GM12878 (cell line): ENCODE data around the gene CELF2. TPM values are rescaled to one million over a fixed set of nuclear protein-coding genes. Genes with fewer than 3 reads are reported as not detected.

ENCODE experiments used
- ATAC-seq: fragments of 200-7000 bp; cut with Tn5 transposase; 3 replicates; pipeline ENCODE4 v1.9.1; 2020; ENCODE audit warnings: mild to moderate bottlenecking, moderate library complexity
- BruUV-seq: library from RNA; stranded (reverse); fragments of 400-500 nt; replicated peaks from 2 replicates; lab custom pipeline; 2021; lab: Mats Ljungman, UMichigan
- CTCF ChIA-PET: fragments of 300-600 bp; sonication (Branson Sonifier 250); formaldehyde crosslinking; extraction: SDS; loops from one replicate; lab custom pipeline; 2021; ENCODE audit warnings: inconsistent platforms; lab: Yijun Ruan, JAX
- POLR2A ChIA-PET: fragments of 350-600 bp; formaldehyde crosslinking; extraction: SDS; loops from one replicate; lab custom pipeline; 2021; ENCODE audit warnings: inconsistent platforms; lab: Charles Lee
- RAD21 ChIA-PET: fragments of 300-600 bp; sonication (Branson Sonifier 250); formaldehyde crosslinking; loops from one replicate; lab custom pipeline; 2023; ENCODE audit warnings: antibody characterized with exemption; ENCODE audit not compliant: unreplicated experiment; lab: Charles Lee
- SMC1A ChIA-PET: fragments of 300-600 bp; sonication (Branson Sonifier 250); formaldehyde crosslinking; loops from one replicate; lab custom pipeline; 2023; ENCODE audit not compliant: unreplicated experiment, uncharacterized antibody; lab: Charles Lee
- DNase-seq: peaks from one replicate; pipeline ENCODE4 v3.0.0-alpha.2; 2011; ENCODE audit warnings: low read depth, low spot score
- FAIRE-seq: peaks from 3 replicates; lab custom pipeline; 2011; peaks lifted over from hg19 to GRCh38; lab: Jason Lieb, UNC
- H2AFZ ChIP-seq: 2 replicates; pipeline ENCODE4 v1.6.0; 2011; ENCODE audit warnings: low read depth, low read length, control low read depth; ENCODE audit not compliant: control insufficient read depth
- H3K27ac ChIP-seq: 2 replicates; pipeline ENCODE4 v1.5.1; 2011; ENCODE audit warnings: control low read depth; ENCODE audit not compliant: control insufficient read depth, insufficient read depth
- H3K27me3 ChIP-seq, 2 experiments: replicated peaks in 1 of 2; 2 replicates each; pipeline versions ENCODE4 v1.6.0 to v1.6.1; 2011; ENCODE audit warnings: low read length in 1 of 2; ENCODE audit not compliant: control insufficient read depth in 2 of 2, insufficient read depth in 2 of 2
- H3K36me3 ChIP-seq, 2 experiments: 2 replicates each; pipeline ENCODE4 v1.5.1; 2011; ENCODE audit warnings: low read length in 1 of 2; ENCODE audit not compliant: control insufficient read depth in 2 of 2, insufficient read depth in 2 of 2
- H3K4me1 ChIP-seq: 2 replicates; pipeline ENCODE4 v1.6.1; 2011; ENCODE audit warnings: mild to moderate bottlenecking, low read length, moderate library complexity, mixed read lengths; ENCODE audit not compliant: control insufficient read depth, insufficient read depth
- H3K4me2 ChIP-seq: 2 replicates; pipeline ENCODE4 v1.6.0; 2011; ENCODE audit warnings: control low read depth; ENCODE audit not compliant: control insufficient read depth, insufficient read depth
- H3K4me3 ChIP-seq: fragments of 200-600 bp; sonication (generic); 2 replicates; pipeline ENCODE4 v1.5.1; 2016
- H3K79me2 ChIP-seq: 2 replicates; pipeline ENCODE4 v1.6.0; 2011; ENCODE audit warnings: low read length; ENCODE audit not compliant: control insufficient read depth, insufficient read depth
- H3K9ac ChIP-seq: 2 replicates; pipeline ENCODE4 v1.8.0; 2011; ENCODE audit warnings: low read length, control low read depth, mixed read lengths; ENCODE audit not compliant: control insufficient read depth, insufficient read depth
- H3K9me3 ChIP-seq: replicated peaks from 3 replicates; pipeline ENCODE4 v1.5.1; 2011; ENCODE audit warnings: mild to moderate bottlenecking, low read length; ENCODE audit not compliant: control insufficient read depth, insufficient read depth
- H4K20me1 ChIP-seq: 2 replicates; pipeline ENCODE4 v1.6.0; 2011; ENCODE audit not compliant: control insufficient read depth, insufficient read depth
- CHD2 ChIP-seq: IDR thresholded peaks from 2 replicates; pipeline ENCODE4 v1.6.1; 2011; ENCODE audit warnings: low read depth, low read length, improper control_type of control experiment, borderline replicate concordance
- CREB1 ChIP-seq: IDR thresholded peaks from 2 replicates; pipeline ENCODE4 v1.6.1; 2012; ENCODE audit warnings: low read depth, mild to moderate bottlenecking, inconsistent platforms
- HDAC6 ChIP-seq: fragments of 200-600 bp; sonication (generic); IDR thresholded peaks from one replicate; pipeline ENCODE4 v1.8.0; 2017; ENCODE audit warnings: antibody characterized with exemption; ENCODE audit not compliant: unreplicated experiment
- HDGF ChIP-seq: fragments of 450-650 bp; IDR thresholded peaks from 2 replicates; pipeline ENCODE4 v1.6.1; 2016; ENCODE audit warnings: antibody characterized with exemption
- NFIC ChIP-seq: IDR thresholded peaks from 2 replicates; pipeline ENCODE4 v1.6.1; 2012; ENCODE audit warnings: low read depth, mild to moderate bottlenecking, inconsistent platforms, low read length, moderate library complexity
- NR2C1 ChIP-seq: fragments of 450-650 bp; IDR thresholded peaks from 2 replicates; pipeline ENCODE4 v1.6.1; 2017; ENCODE audit warnings: antibody characterized with exemption, mild to moderate bottlenecking, moderate library complexity
- NR2C2 ChIP-seq: IDR thresholded peaks from 2 replicates; pipeline ENCODE4 v1.6.1; 2011; ENCODE audit warnings: borderline replicate concordance, low read depth; ENCODE audit not compliant: control insufficient read depth, insufficient read length
- POLR2A ChIP-seq: IDR thresholded peaks from 2 replicates; pipeline ENCODE4 v1.6.1; 2011; ENCODE audit warnings: low read depth, mild to moderate bottlenecking, low read length
- RAD21 ChIP-seq: IDR thresholded peaks from 2 replicates; pipeline ENCODE4 v1.6.1; 2011; ENCODE audit warnings: mild to moderate bottlenecking, low read depth, low read length, moderate library complexity; ENCODE audit not compliant: insufficient read depth
- RB1 ChIP-seq: fragments of 450-650 bp; formaldehyde crosslinking; IDR thresholded peaks from 2 replicates; pipeline ENCODE4 v1.6.1; 2017; ENCODE audit warnings: mild to moderate bottlenecking, borderline replicate concordance
- RCOR1 ChIP-seq: conservative IDR thresholded peaks from 2 replicates; pipeline ENCODE4 v1.6.1; 2012; ENCODE audit warnings: low read depth, low read length, improper control_type of control experiment
- SMARCA5 ChIP-seq: fragments of 450-650 bp; IDR thresholded peaks from 2 replicates; pipeline ENCODE4 v1.6.1; 2017; ENCODE audit warnings: mild to moderate bottlenecking
- SPI1 ChIP-seq: IDR thresholded peaks from 2 replicates; pipeline ENCODE4 v1.6.1; 2011; ENCODE audit warnings: low read depth, mild to moderate bottlenecking, low read length, moderate library complexity, borderline replicate concordance; ENCODE audit not compliant: insufficient read depth
- TAF1 ChIP-seq: IDR thresholded peaks from 2 replicates; pipeline ENCODE4 v1.6.1; 2011; ENCODE audit warnings: mild to moderate bottlenecking, low read depth, low read length, borderline replicate concordance
- ZNF622 ChIP-seq: fragments of 450-650 bp; IDR thresholded peaks from 2 replicates; pipeline ENCODE4 v1.6.1; 2017; ENCODE audit warnings: mild to moderate bottlenecking, inconsistent platforms
- ZZZ3 ChIP-seq: IDR thresholded peaks from 2 replicates; pipeline ENCODE4 v1.6.1; 2011; ENCODE audit warnings: low read depth; ENCODE audit not compliant: control insufficient read depth, insufficient read length
- WGBS: methylation state at CpG from one replicate; pipeline ENCODE4 v1.1.6; 2016; ENCODE audit warnings: low lambda C conversion rate; ENCODE audit not compliant: insufficient replicate concordance, insufficient coverage; ENCODE audit errors: missing lambda C conversion rate; 5-methylcytosine and 5-hydroxymethylcytosine counted together
- in situ Hi-C: fragments of 300-500 bp; cut with MboI; formaldehyde crosslinking; loops from 9 replicates; pipeline ENCODE4 v1.14.3; 2018; ENCODE audit warnings: mixed read lengths
- intact Hi-C: fragments of 100-400 bp; cut with micrococcal nuclease; formaldehyde crosslinking; loops from one replicate; pipeline ENCODE4 v1.14.2; 2022; ENCODE audit not compliant: unreplicated experiment
- polyA plus RNA-seq, 11 experiments: library from polyadenylated mRNA; depleted of rRNA in 4 of 11; unstranded in 6 of 11; stranded (reverse) in 5 of 11; fragments of >200 nt; fragmentation: Nextera tagmentation in 4 of 11; fragmentation: Illumina TruSeq in 1 of 11; extraction: Ambion mirVana in 4 of 11; extraction: Trizol in 1 of 11; gene quantifications; 1 replicate in 1 of 11; 2 replicates in 10 of 11; pipeline versions ENCODE4 v1.2.1 to v1.2.3, GENCODE V29; 2011 to 2016; ENCODE audit warnings: inconsistent platforms in 2 of 11, missing spikeins in 2 of 11, low read depth in 1 of 11
- total RNA-seq, 4 experiments: library from RNA; depleted of rRNA in 3 of 4; stranded (reverse); fragments of >200 nt in 3 of 4; fragmentation: Illumina TruSeq in 1 of 4; extraction: Trizol in 1 of 4; gene quantifications; 2 replicates each; pipeline versions ENCODE4 v1.2.1 to v1.2.3, GENCODE V29; 2013 to 2021
- TF ChIP-seq, protein P1 (sequence below): IDR thresholded peaks from 2 replicates; pipeline ENCODE4 v1.6.1; 2012; ENCODE audit warnings: low read depth, low read length, improper control_type of control experiment
- TF ChIP-seq, protein P2 (sequence below): fragments of 450-650 bp; IDR thresholded peaks from 2 replicates; pipeline ENCODE4 v1.6.1; 2017; ENCODE audit warnings: antibody characterized with exemption, mild to moderate bottlenecking, moderate library complexity
- TF ChIP-seq, protein P3 (sequence below): fragments of 450-650 bp; formaldehyde crosslinking; IDR thresholded peaks from 2 replicates; pipeline ENCODE4 v1.4.0; 2022; ENCODE audit warnings: mild to moderate bottlenecking, moderate library complexity

CELF2 gene
- total and polyA plus RNA-seq, 10 of the 15 experiments (the other 5 are each of a cell fraction or from before 2014, with no cell fraction given), result 20.8 to 129 (median 86.3) TPM

DNA sequence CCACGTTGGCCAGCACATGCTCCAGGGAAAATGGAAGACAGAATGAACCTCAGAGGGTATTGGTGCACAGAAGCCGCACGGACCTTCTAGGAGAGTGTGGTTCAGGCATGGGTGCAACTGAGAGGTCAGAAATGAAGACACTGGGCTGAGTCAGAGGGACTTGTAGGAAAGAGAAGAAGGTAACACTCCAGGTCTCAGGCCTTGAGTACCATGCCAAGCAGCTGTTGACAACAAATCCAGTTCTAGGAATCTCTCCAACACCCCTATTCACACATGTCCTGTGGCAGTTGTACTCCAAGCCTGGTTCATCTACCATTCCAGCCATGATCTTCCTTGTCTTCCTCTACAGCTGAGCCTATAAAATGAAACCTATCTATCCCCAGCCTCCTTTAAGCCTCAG lies 342.2 kb downstream of the CELF2 start:
- H3K4me2 ChIP-seq, result no peak overlapping the region
- BruUV-seq, result no TSS peak
- no peak for DNase-seq
- ChIA-PET POLR2A (no interaction called here), SMC1A (no interaction called here), CTCF (no interaction called here), RAD21 (no interaction called here)
- H3K9me3 ChIP-seq, result no peaks in the 10 kb centered on the region; the same call in 1 of the 3 replicates
- WGBS, result 62% methylated on average over 3 of the region's 3 CpGs
- no peaks in the 10 kb centered on the region for H3K4me1 ChIP-seq
- TF ChIP-seq RB1 (no peak), TAF1 (no peak), NR2C1 (no peak), HDAC6 (no peak), CHD2 (no peak), ZNF622 (no peak), NR2C2 (no peak), ZZZ3 (no peak), NFIC (no peak), RCOR1 (no peak), HDGF (no peak), POLR2A (no peak), CREB1 (no peak), SMARCA5 (no peak), RAD21 (no peak), SPI1 (no peak)
- TF ChIP-seq, protein P1, sequence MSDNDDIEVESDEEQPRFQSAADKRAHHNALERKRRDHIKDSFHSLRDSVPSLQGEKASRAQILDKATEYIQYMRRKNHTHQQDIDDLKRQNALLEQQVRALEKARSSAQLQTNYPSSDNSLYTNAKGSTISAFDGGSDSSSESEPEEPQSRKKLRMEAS, result no peak
- TF ChIP-seq, protein P2, sequence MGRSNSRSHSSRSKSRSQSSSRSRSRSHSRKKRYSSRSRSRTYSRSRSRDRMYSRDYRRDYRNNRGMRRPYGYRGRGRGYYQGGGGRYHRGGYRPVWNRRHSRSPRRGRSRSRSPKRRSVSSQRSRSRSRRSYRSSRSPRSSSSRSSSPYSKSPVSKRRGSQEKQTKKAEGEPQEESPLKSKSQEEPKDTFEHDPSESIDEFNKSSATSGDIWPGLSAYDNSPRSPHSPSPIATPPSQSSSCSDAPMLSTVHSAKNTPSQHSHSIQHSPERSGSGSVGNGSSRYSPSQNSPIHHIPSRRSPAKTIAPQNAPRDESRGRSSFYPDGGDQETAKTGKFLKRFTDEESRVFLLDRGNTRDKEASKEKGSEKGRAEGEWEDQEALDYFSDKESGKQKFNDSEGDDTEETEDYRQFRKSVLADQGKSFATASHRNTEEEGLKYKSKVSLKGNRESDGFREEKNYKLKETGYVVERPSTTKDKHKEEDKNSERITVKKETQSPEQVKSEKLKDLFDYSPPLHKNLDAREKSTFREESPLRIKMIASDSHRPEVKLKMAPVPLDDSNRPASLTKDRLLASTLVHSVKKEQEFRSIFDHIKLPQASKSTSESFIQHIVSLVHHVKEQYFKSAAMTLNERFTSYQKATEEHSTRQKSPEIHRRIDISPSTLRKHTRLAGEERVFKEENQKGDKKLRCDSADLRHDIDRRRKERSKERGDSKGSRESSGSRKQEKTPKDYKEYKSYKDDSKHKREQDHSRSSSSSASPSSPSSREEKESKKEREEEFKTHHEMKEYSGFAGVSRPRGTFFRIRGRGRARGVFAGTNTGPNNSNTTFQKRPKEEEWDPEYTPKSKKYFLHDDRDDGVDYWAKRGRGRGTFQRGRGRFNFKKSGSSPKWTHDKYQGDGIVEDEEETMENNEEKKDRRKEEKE, result no peak
- TF ChIP-seq, protein P3, sequence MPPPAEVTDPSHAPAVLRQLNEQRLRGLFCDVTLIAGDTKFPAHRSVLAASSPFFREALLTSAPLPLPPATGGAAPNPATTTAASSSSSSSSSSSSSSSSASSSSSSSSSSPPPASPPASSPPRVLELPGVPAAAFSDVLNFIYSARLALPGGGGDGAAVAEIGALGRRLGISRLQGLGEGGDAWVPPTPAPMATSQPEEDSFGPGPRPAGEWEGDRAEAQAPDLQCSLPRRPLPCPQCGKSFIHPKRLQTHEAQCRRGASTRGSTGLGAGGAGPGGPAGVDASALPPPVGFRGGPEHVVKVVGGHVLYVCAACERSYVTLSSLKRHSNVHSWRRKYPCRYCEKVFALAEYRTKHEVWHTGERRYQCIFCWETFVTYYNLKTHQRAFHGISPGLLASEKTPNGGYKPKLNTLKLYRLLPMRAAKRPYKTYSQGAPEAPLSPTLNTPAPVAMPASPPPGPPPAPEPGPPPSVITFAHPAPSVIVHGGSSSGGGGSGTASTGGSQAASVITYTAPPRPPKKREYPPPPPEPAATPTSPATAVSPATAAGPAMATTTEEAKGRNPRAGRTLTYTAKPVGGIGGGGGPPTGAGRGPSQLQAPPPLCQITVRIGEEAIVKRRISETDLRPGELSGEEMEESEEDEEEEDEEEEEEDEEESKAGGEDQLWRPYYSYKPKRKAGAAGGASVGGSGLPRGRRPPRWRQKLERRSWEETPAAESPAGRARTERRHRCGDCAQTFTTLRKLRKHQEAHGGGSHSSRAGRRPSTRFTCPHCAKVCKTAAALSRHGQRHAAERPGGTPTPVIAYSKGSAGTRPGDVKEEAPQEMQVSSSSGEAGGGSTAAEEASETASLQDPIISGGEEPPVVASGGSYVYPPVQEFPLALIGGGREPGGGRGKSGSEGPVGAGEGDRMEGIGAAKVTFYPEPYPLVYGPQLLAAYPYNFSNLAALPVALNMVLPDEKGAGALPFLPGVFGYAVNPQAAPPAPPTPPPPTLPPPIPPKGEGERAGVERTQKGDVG (CRISPR knock-in tag), result no peak
- H3K27ac ChIP-seq, result no peak overlapping the region
- ATAC-seq, result no peak
- no peaks in the 10 kb centered on the region for H4K20me1 ChIP-seq
- FAIRE-seq, result no peak
- in situ Hi-C loops, result no loop called here
- H3K36me3 ChIP-seq, result no peaks in the 10 kb centered on the region
- no peak overlapping the region for H3K4me3 ChIP-seq
- no peak overlapping the region for H3K9ac ChIP-seq
- H2AFZ ChIP-seq, result no peak overlapping the region
- H3K79me2 ChIP-seq, result no peaks in the 10 kb centered on the region
- intact Hi-C loops, result no loop called here
- no peaks in the 10 kb centered on the region for H3K27me3 ChIP-seq
